Breast epithelium (tissue), 4 donors: ENCODE results near the gene GPC6. TPM values are rescaled to one million over a fixed set of nuclear protein-coding genes. Genes with fewer than 3 reads are reported as not detected.

ENCODE experiments used
- DNase-seq, 2 donors: peaks; one replicate each; pipeline ENCODE4 v3.0.0-alpha.2; 2019; ENCODE audit warnings: low spot score in 2 of 2
- H3K27ac ChIP-seq, 2 donors: fragments of 200-600 bp; sonication (generic) in 1 of 2; one replicate each; pipeline ENCODE4 v1.5.1; 2016 to 2019; ENCODE audit warnings: mild to moderate bottlenecking in 1 of 2
- H3K27me3 ChIP-seq, 2 donors: fragments of 200-600 bp; sonication (generic) in 1 of 2; one replicate each; pipeline versions ENCODE4 v1.5.1 to v1.6.0; 2017 to 2019; ENCODE audit warnings: control low read depth in 1 of 2, mild to moderate bottlenecking in 1 of 2
- H3K36me3 ChIP-seq: fragments of 200-600 bp; one replicate; pipeline ENCODE4 v1.5.1; 2019
- H3K4me1 ChIP-seq, 2 donors: fragments of 200-600 bp; sonication (generic); one replicate each; pipeline ENCODE4 v1.5.1; 2016 to 2019; ENCODE audit warnings: control low read depth in 1 of 2
- H3K4me3 ChIP-seq, 3 donors: fragments of 200-600 bp; sonication (generic); 1 replicate in 2 of 3; 2 replicates in 1 of 3; pipeline ENCODE4 v1.5.1; 2016 to 2019; ENCODE audit warnings: mild to moderate bottlenecking in 3 of 3, moderate library complexity in 2 of 3
- H3K9me3 ChIP-seq, 2 donors: fragments of 200-600 bp; sonication (generic) in 1 of 2; one replicate each; pipeline ENCODE4 v1.5.1; 2016 to 2019; ENCODE audit warnings: control low read depth in 1 of 2
- POLR2A ChIP-seq: fragments of 450-650 bp; IDR thresholded peaks from one replicate; pipeline ENCODE4 v1.6.1; 2016; ENCODE audit warnings: antibody characterized with exemption, mild to moderate bottlenecking, moderate library complexity
- POLR2AphosphoS5 ChIP-seq, 3 donors: sonication (generic); formaldehyde crosslinking; IDR thresholded peaks; one replicate each; pipeline ENCODE4 v1.6.1; 2017; ENCODE audit warnings: antibody characterized with exemption in 3 of 3
- intact Hi-C: fragments of 100-400 bp; cut with DNase I; formaldehyde crosslinking; loops from one replicate; pipeline ENCODE4 v1.15.1; 2023; ENCODE audit warnings: low total_unique reads
- total RNA-seq, 3 donors: library from RNA; depleted of rRNA; stranded (reverse); fragments of >200 nt; gene quantifications; one replicate each; pipeline ENCODE4 v1.1.0, GENCODE V29; 2016
- TF ChIP-seq, protein P1 (sequence below), 3 donors: fragments of 450-650 bp; IDR thresholded peaks; one replicate each; pipeline ENCODE4 v1.5.1; 2016 to 2017; ENCODE audit warnings: antibody characterized with exemption in 3 of 3, mild to moderate bottlenecking in 3 of 3, moderate library complexity in 3 of 3

The GPC6 gene
- total RNA-seq, 3 donors from 2014 or later = 3.5 to 44.0 (median 4.9) TPM

DNA sequence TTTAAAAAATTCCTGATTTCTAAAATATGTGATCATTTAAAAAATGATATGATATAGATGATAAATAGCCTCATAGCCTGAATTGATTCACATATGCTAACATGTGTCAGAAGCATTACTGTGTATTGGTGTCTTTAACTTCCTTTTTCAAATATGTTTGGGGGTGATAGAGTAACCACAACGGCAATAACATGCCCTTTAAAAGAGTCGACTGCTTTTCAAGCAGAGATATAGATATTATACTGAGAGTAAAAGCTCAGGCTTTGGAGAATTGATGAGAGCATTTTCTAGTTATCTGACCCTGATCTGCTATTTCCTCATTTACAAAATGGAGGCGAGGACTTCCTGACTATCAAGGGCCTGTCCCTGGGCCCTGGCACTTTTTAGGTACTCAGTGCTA is 992.3 kb downstream of the GPC6 start:
- intact Hi-C loops = no loop called here
- no peak overlapping the region for H3K27ac ChIP-seq
- H3K4me1 ChIP-seq = no peaks in the 10 kb centered on the region
- no peaks in the 10 kb centered on the region for H3K27me3 ChIP-seq
- no peaks in the 10 kb centered on the region for H3K36me3 ChIP-seq
- H3K9me3 ChIP-seq = no peaks in the 10 kb centered on the region
- no peak overlapping the region for H3K4me3 ChIP-seq
- no peak for TF ChIP-seq POLR2A
- TF ChIP-seq, protein P1, sequence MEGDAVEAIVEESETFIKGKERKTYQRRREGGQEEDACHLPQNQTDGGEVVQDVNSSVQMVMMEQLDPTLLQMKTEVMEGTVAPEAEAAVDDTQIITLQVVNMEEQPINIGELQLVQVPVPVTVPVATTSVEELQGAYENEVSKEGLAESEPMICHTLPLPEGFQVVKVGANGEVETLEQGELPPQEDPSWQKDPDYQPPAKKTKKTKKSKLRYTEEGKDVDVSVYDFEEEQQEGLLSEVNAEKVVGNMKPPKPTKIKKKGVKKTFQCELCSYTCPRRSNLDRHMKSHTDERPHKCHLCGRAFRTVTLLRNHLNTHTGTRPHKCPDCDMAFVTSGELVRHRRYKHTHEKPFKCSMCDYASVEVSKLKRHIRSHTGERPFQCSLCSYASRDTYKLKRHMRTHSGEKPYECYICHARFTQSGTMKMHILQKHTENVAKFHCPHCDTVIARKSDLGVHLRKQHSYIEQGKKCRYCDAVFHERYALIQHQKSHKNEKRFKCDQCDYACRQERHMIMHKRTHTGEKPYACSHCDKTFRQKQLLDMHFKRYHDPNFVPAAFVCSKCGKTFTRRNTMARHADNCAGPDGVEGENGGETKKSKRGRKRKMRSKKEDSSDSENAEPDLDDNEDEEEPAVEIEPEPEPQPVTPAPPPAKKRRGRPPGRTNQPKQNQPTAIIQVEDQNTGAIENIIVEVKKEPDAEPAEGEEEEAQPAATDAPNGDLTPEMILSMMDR (IDR thresholded peaks at IDR 0.05) = no peak
- no peak for TF ChIP-seq POLR2AphosphoS5 (IDR thresholded peaks at IDR 0.05)
- DNase-seq = no peak

GRCh38 chr13:94224670-94225069 is 998.1 kb downstream of the GPC6 start:
- Histone ChIP-seq H3K27ac (no peak overlapping the region), H3K4me1 (no peaks in the 10 kb centered on the region), H3K36me3 (no peaks in the 10 kb centered on the region), H3K4me3 (no peak overlapping the region), H3K9me3 (no peaks in the 10 kb centered on the region), H3K27me3 (no peaks in the 10 kb centered on the region)
- TF ChIP-seq POLR2A (no peak), POLR2AphosphoS5 (IDR thresholded peaks at IDR 0.05) (no peak)
- TF ChIP-seq, protein P1 (IDR thresholded peaks at IDR 0.05) = no peak
- intact Hi-C loops = no loop called here
- DNase-seq = no peak

GRCh38 chr13:94227255-94227879 is 1000.8 kb downstream of the GPC6 start:
- Histone ChIP-seq H3K4me3 (no peak overlapping the region), H3K9me3 (no peaks in the 10 kb centered on the region), H3K27ac (no peak overlapping the region), H3K36me3 (no peaks in the 10 kb centered on the region), H3K27me3 (no peaks in the 10 kb centered on the region), H3K4me1 (no peaks in the 10 kb centered on the region)
- intact Hi-C loops = no loop called here
- DNase-seq = no peak
- TF ChIP-seq POLR2AphosphoS5 (IDR thresholded peaks at IDR 0.05) (no peak), POLR2A (no peak)
- TF ChIP-seq, protein P1 (IDR thresholded peaks at IDR 0.05) = no peak

DNA sequence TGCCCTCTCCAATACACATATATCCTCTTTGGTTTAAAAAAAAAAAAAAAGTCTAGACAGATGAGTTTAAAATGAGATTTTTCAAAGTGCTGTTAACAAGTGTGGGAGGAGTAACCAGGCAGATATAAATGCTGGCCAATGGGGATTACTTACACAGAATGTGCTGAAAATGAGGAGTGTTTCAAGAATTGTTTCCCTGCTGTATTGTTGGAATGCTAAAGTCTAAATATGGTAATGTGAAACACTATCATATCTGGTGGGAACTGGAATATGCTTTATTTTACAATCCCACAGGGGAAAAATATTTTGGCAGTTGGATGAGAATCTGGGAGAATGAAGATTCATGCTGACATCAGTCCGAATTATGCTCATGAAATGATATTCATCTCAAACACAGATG is 1002.2 kb downstream of the GPC6 start:
- TF ChIP-seq POLR2AphosphoS5 (IDR thresholded peaks at IDR 0.05) = no peak
- TF ChIP-seq, protein P1 (IDR thresholded peaks at IDR 0.05) = no peak
- TF ChIP-seq POLR2A = no peak
- no peaks in the 10 kb centered on the region for H3K4me1 ChIP-seq
- DNase-seq = no peak
- no peak overlapping the region for H3K27ac ChIP-seq
- intact Hi-C loops = no loop called here
- H3K36me3 ChIP-seq = no peaks in the 10 kb centered on the region
- no peaks in the 10 kb centered on the region for H3K9me3 ChIP-seq
- no peak overlapping the region for H3K4me3 ChIP-seq
- H3K27me3 ChIP-seq = no peaks in the 10 kb centered on the region

DNA sequence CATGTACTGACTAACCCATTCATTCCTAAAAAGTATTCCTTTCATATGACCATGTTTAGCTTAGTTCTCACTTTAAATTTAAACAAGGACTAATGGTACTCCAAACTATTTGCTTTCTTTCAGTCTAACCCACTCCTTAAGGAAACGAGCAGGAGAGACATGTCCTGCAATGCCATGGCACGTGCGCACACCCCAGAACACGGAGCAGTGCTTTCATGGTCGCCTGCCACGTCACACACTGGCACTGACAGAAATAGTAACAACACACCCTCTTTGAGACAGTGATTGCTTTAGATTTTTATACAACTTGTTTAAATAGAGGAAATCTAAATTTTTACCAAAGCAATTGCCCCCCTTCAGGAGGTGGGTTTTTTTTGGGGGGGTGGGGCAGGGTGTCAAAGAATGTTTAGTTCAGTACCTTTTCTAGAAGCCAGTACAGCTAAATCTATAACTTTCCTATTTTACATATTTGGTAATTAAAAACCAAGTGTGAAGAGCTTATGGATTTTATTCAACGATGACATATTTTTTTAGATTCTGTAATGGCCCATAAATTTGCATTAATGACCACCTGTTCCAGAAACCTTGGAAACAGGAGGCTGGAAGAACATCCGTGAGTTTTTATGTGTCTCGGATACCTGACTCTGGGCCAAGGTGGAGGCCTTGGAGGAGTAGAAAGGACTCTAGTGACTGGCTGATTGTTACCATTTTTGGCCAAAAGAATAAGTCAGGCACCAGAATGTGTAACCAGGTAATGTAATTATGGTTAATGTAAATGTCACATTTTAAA is 1005.7 kb downstream of the GPC6 start:
- intact Hi-C loops = no loop called here
- TF ChIP-seq, protein P1 (IDR thresholded peaks at IDR 0.05) = no peak
- TF ChIP-seq POLR2AphosphoS5 (IDR thresholded peaks at IDR 0.05) (no peak), POLR2A (no peak)
- no peak for DNase-seq
- Histone ChIP-seq H3K36me3 (no peaks in the 10 kb centered on the region), H3K27ac (no peak overlapping the region), H3K27me3 (no peaks in the 10 kb centered on the region), H3K9me3 (no peaks in the 10 kb centered on the region), H3K4me1 (no peaks in the 10 kb centered on the region), H3K4me3 (no peak overlapping the region)
